Measurements from ENCODE around the gene BTN2A1.

Gene BTN2A1

DNA sequence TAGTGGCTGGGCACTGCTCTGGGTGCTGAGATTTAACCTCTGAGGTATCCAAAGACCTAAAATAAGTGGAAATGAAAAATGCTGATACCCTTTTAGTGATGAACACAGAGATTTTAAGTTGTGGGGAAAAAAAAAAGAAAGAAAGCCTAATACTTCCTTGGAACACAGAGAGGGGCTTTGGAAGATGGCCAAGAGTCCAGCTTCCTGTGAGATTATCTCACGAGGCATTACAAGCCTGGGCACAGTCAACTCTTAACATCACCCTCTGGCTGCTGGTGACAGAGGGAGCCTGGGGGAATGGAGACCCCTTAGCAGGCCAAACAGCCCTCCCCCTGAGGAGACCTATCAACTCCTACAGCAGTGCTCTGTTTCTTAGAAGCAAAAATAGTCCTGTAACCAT, 19.7 kb downstream of the BTN2A1 start:
- Histone ChIP-seq H3K4me3 (ENCODE audit: low read length) (no peak overlapping the region), H3K79me2 (ENCODE audit: low read length) (0 out of 2 replicates have a peak, but pooled peaks cover 3% of the 10 kb centered on the region), H3K36me3 (replicated peaks; ENCODE audit: low read depth, low read length) (peaks cover 3% of the 10 kb centered on the region), H3K27ac (ENCODE audit: low read length) (no peak overlapping the region), H2AFZ (ENCODE audit: low read depth, low read length) (no peak overlapping the region), H4K20me1 (ENCODE audit: insufficient read depth, low read length) (no peaks in the 10 kb centered on the region), H3K4me2 (ENCODE audit: low read length) (no peak overlapping the region), H3K9ac (ENCODE audit: low read length) (no peak overlapping the region), H3K27me3 (ENCODE audit: low read depth, low read length) (no peaks in the 10 kb centered on the region), H3K9me3 (ENCODE audit: insufficient read depth, low read length) (peaks cover 3% of the 10 kb centered on the region; the same call in 1 of the 2 replicates), H3K4me1 (ENCODE audit: low read length) (peaks cover 28% of the 10 kb centered on the region)
- TF ChIP-seq, protein P1, sequence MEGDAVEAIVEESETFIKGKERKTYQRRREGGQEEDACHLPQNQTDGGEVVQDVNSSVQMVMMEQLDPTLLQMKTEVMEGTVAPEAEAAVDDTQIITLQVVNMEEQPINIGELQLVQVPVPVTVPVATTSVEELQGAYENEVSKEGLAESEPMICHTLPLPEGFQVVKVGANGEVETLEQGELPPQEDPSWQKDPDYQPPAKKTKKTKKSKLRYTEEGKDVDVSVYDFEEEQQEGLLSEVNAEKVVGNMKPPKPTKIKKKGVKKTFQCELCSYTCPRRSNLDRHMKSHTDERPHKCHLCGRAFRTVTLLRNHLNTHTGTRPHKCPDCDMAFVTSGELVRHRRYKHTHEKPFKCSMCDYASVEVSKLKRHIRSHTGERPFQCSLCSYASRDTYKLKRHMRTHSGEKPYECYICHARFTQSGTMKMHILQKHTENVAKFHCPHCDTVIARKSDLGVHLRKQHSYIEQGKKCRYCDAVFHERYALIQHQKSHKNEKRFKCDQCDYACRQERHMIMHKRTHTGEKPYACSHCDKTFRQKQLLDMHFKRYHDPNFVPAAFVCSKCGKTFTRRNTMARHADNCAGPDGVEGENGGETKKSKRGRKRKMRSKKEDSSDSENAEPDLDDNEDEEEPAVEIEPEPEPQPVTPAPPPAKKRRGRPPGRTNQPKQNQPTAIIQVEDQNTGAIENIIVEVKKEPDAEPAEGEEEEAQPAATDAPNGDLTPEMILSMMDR (IDR thresholded peaks at IDR 0.05; ENCODE audit: low read depth, low read length), result no peak
- no peak for TF ChIP-seq EZH2phosphoT487 (IDR thresholded peaks at IDR 0.05; ENCODE audit: low read depth)

DNA sequence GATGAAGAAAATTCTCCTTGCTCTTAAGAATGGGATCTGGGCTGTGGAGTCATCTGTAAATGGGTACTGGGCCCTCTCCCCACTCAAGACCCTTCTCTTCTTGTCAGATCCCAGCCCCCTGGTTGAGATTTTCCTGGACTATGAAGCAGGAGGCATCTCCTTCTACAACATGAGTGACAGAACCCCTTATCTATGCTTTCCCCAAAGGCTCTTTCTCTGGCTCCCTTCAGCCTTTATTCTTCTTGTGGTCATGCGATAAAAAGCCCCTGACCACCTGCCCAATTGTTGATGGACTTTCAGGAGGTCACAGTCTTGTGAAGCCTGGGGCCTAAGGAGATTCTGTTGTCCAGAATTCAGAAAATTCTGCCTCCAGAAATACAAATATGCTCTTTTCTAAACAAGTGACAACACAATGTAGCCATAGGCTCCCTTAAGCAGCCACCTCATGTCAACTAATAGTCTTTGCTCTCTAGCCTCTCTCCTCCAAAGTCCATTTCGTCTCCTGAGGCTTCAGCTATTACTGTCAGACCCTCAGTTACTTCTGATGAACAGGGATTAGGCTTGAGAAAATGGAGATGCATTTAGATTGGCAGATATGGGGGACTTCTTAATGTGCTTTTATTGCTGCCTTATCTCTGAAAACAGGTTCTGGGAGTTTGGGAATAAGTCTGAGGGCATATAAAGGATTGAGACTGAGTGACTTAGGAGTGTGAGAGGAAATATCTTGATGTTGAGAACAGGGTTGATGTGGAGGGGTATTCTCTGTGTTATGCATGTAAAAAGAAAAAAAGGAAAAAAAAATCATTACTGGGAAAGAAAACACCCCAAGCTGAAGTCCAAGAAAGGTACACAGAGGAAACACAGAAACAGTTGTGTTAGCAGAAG, 20.6 kb downstream of the BTN2A1 start:
- Histone ChIP-seq H3K9ac (ENCODE audit: low read length) (no peak overlapping the region), H2AFZ (ENCODE audit: low read depth, low read length) (no peak overlapping the region), H3K27ac (ENCODE audit: low read length) (no peak overlapping the region), H3K9me3 (ENCODE audit: insufficient read depth, low read length) (no peaks in the 10 kb centered on the region), H4K20me1 (ENCODE audit: insufficient read depth, low read length) (no peaks in the 10 kb centered on the region), H3K4me3 (ENCODE audit: low read length) (no peak overlapping the region), H3K4me1 (ENCODE audit: low read length) (peaks cover 23% of the 10 kb centered on the region), H3K27me3 (ENCODE audit: low read depth, low read length) (no peaks in the 10 kb centered on the region), H3K79me2 (ENCODE audit: low read length) (0 out of 2 replicates have a peak, but pooled peaks cover 3% of the 10 kb centered on the region), H3K36me3 (replicated peaks; ENCODE audit: low read depth, low read length) (no peaks in the 10 kb centered on the region), H3K4me2 (ENCODE audit: low read length) (no peak overlapping the region; the same call in 1 of the 2 replicates)
- TF ChIP-seq, protein P1 (IDR thresholded peaks at IDR 0.05; ENCODE audit: low read depth, low read length), result no peak
- no peak for TF ChIP-seq EZH2phosphoT487 (IDR thresholded peaks at IDR 0.05; ENCODE audit: low read depth)

DNA sequence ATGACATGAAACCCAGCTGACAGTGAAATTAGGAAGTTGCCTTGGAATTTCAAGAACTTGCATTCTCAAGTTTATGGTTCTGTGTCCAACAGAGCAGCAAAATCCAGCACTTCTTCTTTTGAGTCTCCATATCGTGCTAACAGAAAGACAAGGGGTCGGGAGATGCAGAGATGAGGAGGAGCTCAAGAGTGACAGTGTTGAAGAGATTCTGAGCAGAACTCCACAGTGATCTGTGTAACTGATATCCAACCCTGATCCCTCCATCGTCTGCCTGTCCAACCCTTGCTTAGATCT, 21.2 kb downstream of the BTN2A1 start:
- Histone ChIP-seq H3K4me2 (ENCODE audit: low read length) (no peak overlapping the region; the same call in 1 of the 2 replicates), H3K27ac (ENCODE audit: low read length) (no peak overlapping the region), H4K20me1 (ENCODE audit: insufficient read depth, low read length) (no peaks in the 10 kb centered on the region), H3K9ac (ENCODE audit: low read length) (no peak overlapping the region), H3K27me3 (ENCODE audit: low read depth, low read length) (no peaks in the 10 kb centered on the region), H3K4me1 (ENCODE audit: low read length) (peaks cover 21% of the 10 kb centered on the region), H3K36me3 (replicated peaks; ENCODE audit: low read depth, low read length) (no peaks in the 10 kb centered on the region), H3K79me2 (ENCODE audit: low read length) (0 out of 2 replicates have a peak, but pooled peaks cover 3% of the 10 kb centered on the region), H3K4me3 (ENCODE audit: low read length) (no peak overlapping the region), H3K9me3 (ENCODE audit: insufficient read depth, low read length) (no peaks in the 10 kb centered on the region), H2AFZ (ENCODE audit: low read depth, low read length) (no peak overlapping the region)
- TF ChIP-seq, protein P1 (IDR thresholded peaks at IDR 0.05; ENCODE audit: low read depth, low read length), result no peak
- no peak for TF ChIP-seq EZH2phosphoT487 (IDR thresholded peaks at IDR 0.05; ENCODE audit: low read depth)

DNA sequence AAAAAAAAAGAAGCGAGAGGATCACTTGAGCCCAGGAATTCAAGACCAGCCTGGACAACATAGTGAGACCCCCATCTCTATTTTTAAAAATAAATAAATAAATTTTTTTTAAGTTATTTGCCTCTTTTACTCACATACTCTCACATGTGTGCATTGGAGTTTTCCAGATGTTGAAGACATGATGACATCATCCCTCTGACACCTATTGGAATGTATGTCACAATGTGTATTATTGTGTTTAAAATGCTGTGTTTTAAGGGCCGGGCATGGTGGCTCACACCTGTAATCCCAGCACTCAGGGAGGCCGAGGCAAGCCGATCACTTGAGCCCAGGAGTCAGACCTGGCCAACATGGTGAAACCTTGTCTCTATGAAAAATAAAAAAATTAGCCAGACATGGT, 24.6 kb downstream of the BTN2A1 start:
- Histone ChIP-seq H3K9me3 (ENCODE audit: insufficient read depth, low read length) (no peaks in the 10 kb centered on the region), H3K9ac (ENCODE audit: low read length) (no peak overlapping the region), H3K79me2 (ENCODE audit: low read length) (no peaks in the 10 kb centered on the region), H3K27ac (ENCODE audit: low read length) (no peak overlapping the region), H3K4me3 (ENCODE audit: low read length) (no peak overlapping the region), H3K4me2 (ENCODE audit: low read length) (no peak overlapping the region), H4K20me1 (ENCODE audit: insufficient read depth, low read length) (no peaks in the 10 kb centered on the region), H3K36me3 (replicated peaks; ENCODE audit: low read depth, low read length) (no peaks in the 10 kb centered on the region), H2AFZ (ENCODE audit: low read depth, low read length) (no peak overlapping the region), H3K4me1 (ENCODE audit: low read length) (peaks cover 8% of the 10 kb centered on the region), H3K27me3 (ENCODE audit: low read depth, low read length) (no peaks in the 10 kb centered on the region)
- TF ChIP-seq, protein P1 (IDR thresholded peaks at IDR 0.05; ENCODE audit: low read depth, low read length), result no peak
- no peak for TF ChIP-seq EZH2phosphoT487 (IDR thresholded peaks at IDR 0.05; ENCODE audit: low read depth)
